SKM-1 treated with dmso at 0.1 percent for 144 hours (cell line): ENCODE measurements around the gene THAP10.
"Not testable (repeated sequence)": the region's sequence is repeated elsewhere in the genome, so short reads cannot be mapped to it uniquely, and the experiment has no call there.

Source experiments
- DNase-seq: peaks from one replicate; lab custom pipeline; 2025; ENCODE audit not compliant: unreplicated experiment; lab: John Stamatoyannopoulos, UW

The THAP10 gene

DNA sequence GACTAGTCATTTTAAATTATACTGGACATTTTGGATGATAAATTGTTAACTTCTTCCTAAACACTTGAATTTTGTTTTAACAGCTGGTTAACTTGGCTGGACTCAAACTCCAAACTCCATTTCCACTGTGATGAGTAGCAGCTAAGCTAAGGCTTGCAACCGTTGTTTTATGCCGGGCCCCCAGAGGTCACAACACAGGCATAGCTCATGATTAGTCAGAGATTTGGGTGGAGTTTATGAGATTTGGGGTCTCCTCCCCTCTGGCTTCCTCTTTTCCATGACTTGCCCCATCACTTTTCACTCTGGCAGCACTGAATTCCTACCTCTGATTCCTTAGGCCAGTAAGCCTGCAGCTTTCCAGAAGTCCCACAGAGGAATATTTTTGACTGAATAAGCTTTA is 12.8 kb downstream of the THAP10 start:
- no peak for DNase-seq

DNA sequence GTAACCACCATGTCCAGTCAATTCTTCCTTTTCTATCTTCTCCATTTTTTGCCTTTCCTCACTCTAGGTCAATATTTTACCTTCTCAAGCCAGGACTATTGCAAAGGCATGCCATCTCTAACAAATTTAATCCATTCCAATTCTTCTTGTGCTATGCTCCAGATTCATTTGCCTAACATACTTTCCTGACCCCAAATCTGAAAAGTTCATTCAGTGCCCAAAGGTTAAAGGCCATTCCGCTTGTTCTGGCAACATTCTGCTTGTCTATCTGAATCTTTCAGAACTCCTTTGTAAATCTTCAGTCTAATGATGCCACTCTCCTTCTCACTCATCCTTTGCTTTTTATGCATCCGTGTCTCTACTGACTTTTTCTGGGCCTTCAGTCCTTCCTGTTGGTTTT is 15.6 kb downstream of the THAP10 start:
- DNase-seq = no peak

DNA sequence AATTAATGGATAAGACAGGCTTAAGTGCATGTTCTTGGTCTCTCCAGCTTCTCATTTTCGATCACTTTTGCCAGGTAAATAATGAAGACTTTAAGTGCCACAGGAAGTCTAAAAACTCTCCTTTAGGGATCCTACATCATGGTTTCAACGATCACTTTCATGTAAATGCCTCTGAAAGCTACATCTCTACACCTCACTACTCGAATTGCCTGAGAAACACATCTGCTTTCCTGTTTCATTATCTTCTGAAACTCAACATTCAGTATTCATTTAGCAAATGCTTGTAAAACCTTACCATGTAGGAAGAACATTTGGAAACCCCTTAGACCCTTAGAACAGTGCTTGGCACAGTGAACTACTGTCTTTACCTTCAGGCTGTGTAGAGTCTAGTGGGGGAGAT is 16.2 kb downstream of the THAP10 start:
- DNase-seq = no peak

DNA sequence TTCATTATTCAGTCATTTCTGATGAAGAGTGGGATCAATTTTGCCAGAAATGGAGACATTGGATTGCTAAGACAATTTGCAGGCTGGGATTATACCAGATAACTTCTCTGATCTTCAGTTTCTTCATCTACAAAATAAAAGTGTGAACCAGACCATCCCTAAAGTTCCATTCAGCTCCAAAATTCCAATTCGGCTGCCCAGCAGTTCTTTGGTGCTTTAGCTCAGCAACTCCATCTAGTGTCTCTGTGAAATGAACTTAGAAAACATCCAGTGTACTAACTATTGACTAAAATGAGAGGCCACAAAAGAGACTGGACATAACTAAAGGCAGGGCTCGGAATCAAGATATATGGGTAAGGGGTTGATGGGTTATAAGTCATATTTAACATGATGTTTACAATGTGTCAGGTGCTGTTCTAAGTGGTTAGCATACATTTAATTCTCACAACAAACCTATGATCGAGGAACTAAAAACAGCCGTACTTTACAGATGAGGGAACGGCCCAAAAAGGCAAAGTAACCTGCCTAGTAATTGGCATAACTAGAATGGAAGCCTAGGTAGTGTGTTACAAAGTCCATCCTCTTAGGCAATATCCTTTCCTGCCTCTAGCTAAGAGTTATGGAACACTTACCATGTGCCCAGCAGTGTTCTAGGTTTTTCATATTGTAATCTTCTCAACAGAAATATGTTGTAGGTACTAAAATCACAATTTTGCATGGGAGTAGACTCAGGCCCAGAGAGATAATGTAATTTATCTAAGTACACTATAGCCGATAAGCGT is 17.0 kb downstream of the THAP10 start:
- no peak for DNase-seq

DNA sequence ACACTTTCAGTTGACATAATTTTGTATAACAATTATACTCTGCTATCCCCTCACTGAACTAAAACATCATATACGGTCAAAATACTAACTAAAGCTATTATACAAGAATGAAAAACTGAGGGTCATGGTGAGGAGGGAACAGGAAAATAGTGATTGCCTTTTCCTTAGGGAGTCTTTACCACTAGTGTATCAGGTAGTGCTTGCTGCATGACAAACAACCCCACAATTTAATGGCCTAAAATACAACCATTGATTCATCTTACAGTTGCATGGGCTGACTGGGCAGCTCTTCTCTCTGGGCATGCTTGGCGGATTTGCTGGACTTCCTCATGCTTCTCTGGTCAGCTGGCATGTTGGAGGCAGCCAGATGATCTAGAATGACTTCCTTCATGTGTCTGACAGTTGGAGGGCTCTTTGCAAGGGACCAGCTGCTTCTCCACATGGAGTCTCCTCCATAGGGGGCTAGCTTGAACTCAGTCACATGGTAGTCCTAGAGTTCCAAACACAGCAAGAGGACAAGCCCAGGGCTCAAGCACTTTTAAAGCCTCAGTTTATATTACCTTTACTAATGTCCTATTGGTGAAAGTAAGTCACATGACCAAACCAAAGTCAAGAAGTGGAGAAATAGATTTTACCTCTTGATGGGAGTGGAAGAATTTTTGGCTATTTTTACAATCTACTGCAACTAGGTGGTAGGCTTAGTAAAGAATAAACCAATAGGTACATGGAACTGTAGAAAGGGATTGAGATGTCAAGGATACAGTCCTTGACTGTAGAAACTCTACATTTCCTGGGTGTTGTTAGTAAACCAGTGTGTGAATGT is 18.8 kb downstream of the THAP10 start:
- DNase-seq = no peak

DNA sequence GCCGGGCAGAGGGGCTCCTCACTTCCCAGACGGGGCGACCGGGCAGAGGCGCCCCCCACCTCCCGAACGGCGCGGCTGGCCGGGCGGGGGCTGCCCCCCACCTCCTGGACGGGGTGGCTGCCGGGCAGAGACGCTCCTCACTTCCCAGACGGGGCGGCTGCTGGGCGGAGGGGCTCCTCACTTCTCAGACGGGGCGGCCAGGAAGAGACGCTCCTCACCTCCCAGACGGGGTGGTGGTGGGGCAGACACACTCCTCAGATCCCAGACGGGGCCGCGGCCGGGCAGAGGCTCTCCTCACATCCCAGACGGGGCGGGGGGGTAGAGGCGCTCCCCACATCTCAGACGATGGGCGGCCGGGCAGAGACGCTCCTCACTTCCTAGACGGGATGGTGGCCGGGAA is 20.7 kb downstream of the THAP10 start:
- not testable (repeated sequence) for DNase-seq

DNA sequence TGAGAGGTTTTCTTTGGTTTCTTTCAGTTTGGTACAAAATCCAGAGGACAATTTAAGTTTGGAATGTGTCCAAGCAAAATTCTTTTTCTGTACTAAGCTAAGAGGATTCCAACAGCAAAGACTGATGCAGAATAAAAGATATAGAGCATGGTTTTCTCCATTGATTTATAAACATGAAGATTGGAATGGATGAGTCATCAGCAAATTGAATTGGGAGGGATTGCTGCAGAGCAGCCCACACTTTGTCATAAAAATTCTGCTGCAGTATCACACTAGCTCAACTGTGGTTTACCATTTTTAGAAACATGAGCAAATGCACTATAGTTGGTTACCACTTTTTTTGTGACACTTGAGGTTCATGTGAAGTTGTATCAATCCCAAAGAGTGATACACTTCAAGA is 22.2 kb downstream of the THAP10 start:
- DNase-seq = no peak

DNA sequence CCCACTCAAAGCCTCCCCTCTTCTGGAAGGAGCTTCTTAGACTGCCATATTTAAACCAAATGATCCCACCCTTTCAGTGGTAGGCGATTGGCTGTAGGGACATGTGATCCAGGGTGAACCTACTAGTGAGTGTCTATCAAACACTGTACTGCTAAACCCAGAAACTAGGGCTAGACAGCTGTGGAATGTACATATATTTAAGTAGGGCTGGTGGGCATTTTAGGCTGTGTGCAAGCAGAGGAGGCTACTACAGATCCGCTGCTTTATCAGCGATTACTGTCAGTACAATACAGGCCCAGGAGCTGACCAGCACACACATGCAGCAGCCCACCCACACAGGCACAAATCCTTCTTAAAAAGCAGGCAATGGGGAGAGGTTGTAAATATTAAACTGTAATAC is 22.9 kb downstream of the THAP10 start:
- no peak for DNase-seq

DNA sequence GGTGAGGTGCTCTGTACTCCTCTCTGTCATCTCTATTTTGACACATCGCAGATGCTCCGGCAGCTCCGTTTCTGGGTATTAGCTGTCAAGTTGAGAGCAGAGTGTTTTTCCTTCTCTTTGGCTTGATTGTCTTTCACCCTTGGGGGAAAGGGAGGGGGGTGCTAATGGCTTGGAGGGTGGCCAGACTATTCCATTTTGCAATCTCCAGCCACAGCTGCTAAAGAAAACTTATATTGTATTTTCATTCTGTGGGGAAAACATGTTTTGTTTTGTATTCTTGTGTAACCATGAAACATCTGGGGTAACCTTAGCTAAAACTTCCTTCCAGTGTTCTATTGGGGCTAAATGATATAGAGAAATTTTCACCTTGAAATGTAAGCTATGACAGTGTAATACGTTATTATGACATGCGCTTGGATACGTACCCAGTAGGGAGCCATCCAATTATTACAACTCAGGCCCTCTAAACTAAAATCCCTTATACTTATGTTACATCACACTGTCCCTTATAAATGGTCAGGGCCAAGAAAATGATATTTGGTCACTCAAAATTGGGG is 24.2 kb downstream of the THAP10 start:
- DNase-seq = no peak

DNA sequence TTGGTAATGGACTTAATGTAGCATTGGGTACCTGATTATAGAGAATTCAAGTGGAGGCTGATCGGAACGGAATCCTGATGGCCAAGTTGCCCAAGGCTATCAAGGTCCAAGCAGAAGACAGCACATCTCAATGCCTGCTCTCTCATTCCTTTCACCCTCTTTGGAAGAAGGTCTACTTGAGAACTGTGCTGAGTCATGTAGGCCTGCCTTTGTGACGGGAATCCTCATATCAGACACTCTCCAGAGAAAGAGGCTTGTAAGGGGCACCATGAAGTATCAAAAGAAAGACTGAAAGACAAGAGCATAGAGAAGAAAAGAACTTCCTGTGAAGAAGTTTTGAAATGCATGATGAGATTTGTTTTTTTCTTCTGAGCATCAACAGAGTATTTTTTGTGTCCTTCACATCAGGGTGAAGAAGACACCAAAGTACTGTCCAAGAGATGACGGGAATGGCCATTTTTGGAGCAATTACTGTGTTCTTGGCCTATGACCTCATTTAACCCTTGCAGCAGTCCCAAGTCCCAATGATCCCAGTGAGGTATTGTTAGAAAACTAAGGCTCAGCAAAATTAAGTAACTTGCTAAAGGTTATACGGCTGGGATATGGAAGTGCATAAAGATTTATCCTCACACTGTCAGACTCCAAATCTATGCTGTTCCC is 25.1 kb downstream of the THAP10 start:
- no peak for DNase-seq

DNA sequence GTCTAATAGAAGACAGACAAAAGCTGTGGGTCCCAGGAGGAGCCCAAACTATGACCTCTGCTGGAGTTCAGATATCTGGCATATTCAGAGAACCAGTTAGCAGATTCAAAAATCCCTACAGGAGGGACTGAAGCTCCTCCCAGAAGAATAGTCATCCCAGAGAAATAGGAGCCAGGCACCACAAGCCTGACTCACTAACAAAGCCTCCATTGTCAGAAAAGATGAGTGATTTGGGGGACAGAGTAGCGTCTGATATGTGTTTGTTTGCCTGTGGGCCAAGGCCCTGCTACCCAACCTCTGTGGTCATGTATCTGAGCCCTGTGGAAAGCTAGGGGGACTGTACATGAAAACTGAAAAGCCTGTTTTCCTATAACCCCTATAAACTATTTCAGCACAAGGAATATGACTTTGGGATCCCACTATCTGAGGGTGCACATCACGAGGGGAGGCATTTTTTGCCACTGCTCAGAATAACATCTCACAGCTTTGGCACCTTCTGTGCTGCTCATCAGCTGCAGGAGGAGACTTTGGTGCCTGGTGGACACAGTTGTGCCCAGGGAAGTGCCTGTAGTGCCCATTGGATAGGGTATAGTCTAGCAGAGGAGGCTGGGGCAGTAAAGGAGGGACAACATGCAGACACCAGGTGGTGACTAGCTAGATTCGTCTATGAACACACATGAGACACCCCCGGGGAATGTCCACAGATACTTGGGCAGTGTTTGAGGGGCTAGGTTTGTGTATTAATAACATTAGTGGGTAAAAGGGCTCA is 28.6 kb downstream of the THAP10 start:
- DNase-seq = no peak

DNA sequence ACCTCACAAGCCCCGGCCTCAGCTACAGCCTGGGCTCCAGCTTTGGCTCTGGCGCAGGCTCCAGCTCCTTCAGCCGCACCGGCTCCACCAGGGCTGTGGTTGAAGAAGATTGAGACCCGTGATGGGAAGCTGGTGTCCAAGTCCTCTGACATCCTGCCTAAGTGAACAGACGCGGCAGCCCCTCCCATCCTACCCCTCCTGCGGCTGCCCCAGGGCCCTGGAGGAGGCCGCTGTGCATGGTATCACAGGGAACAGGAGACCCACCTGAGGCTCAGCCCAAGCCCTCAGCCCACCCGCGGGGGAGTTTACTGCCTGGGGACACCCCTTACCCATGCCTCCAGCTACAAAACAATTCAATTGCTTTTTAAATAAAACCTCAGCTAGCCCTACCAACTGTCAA is 32.2 kb downstream of the THAP10 start:
- DNase-seq = no peak

DNA sequence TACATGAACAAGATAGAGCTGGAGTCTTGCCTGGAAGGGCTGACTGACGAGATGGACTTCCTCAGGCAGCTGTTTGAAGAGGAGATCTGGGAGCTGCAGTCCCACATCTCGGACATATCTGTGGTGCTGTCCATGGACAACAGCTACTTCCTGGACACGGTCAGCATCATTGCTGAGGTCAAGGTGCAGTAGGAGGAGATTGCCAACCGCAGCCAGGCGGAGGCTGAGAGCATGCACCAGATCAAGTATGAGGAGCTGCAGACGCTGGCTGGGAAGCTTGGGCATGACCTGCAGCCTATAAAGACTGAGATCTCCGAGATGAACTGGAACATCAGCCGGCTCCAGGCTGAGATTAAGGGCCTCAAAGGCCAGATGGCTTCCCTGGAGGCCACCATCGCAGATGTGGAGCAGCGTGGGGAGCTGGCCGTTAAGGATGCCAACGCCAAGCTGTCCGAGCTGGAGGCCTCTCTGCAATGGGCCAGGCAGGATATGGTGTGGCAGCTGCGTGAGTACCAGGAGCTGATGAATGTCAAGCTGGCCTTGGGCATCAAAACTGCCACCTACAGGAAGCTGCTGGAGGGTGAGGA is 32.8 kb downstream of the THAP10 start:
- DNase-seq = no peak

DNA sequence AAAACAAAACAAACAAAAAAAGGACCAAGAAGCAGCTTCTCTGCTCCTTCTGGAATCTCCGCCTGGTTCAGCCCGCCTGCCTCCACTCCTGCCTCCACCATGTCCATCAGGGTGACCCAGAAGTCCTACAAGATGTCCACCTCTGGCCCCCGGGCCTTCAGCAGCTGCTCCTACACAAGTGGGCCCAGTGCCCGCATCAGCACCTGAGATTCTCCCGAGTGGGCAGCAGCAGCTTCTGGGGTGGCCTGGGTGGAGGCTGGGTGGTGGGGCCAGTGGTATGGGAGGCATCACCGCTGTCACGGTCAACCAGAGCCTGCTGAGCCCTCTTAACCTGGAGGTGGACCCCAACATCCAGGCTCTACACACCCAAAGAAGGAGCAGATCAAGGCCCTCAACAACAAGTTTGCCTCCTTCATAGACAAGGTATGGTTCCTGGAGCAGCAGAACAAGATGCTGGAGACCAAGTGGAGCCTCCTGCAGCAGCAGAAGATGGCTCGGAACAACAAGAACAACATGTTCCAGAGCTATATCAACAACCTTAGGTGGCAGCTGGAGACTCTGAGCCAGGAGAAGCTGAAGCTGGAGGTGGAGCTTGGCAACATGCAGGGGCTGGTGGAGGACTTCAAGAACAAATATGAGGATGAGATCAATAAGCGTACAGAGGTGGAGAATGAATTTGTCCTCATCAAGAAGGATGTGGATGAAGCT is 33.5 kb downstream of the THAP10 start:
- not testable (repeated sequence) for DNase-seq

DNA sequence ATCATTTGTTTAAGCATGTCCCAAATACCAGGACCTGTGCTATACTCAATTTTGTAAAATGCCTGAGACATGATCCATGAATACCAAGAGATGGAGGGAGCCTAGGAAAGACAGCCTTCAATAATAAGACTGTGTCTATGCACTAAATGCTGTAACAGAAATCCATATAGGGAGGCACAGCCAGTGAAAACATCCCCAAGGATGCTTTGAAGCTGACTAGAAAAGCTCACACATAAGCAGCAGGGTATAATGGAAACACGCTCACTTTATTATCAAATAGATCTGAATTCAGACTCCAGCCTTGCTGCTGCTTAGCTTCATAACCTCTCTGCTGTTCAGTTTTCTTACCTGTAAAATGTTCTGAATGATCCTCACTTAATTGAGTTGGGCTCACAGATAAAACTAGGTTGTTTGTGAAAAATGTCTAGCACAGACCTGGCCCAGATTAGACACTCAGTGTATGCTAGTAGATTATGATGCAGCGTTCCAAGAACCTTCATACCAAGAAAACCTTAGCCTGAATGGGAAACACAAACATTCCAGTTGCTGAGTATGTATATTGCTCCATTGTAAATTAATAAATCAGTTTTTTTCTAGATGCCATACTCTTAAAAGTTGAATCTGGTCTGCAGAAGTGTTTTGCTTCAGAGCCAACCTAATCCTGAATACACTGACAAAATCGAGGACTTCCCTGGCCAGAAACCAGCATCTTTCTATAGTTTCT is 34.5 kb downstream of the THAP10 start:
- no peak for DNase-seq

DNA sequence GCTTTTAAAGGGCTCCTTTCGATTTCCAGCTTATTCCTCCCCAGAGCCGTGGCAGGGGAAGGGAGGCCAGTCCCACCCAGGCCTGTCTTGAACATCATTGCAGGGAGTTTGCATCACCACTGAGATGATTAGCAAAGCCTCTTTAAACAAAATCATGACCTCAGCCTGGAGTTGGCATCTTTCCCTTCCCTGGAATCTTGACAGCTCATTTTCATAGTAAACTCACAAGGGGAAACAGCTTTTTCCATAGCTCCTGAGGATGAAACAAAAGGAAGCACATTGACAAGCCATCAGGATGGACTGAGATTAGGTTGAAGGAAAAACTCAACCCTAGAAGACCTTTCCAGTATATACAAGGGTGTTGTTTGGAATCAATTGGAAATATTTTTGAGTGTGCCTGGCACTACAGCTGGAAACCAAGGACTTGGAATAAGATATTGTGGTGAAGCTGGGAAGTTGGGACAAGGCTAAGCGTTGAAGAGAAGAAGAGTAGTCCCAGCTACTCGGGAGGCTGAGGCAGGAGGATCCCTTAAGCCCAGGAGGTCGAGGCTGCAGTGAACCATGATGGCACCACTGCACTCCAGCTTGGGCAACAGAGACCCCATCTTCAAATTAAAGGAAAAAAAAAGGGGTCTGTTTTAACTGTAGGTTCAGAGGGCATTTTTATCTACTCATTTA is 35.2 kb downstream of the THAP10 start:
- DNase-seq = no peak

DNA sequence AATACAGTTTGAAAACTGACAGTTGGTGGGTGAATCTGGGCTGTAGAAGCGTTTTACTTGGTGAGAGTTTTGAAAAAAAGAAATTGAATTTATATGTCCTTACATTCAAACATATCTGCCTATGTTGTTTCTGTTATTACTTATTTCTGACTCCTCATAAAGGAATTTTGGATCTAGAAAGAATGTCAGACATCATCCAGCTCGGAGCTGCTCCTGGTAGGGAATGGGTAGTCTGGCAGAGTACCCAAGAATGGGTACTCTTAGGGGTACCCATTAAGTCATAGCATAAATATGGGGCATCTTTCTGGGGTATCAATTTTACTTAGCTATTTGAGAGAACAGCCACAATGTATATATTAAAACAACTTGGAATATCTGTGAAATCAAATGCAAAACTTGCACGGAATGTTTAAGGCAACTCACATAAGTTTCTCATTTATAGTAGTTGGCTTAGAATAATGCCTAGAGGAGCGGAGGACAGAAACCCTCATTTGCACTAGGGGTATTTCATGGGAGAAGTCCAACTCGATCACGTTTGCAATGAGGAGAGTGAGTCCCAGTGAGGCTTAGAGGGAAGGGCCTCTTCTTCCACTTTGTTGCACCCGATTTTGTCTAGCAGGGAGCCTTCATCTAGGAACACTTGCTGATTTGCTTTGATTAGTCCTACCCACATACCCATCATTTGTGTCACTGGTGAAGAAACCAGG is 35.9 kb downstream of the THAP10 start:
- DNase-seq = no peak

DNA sequence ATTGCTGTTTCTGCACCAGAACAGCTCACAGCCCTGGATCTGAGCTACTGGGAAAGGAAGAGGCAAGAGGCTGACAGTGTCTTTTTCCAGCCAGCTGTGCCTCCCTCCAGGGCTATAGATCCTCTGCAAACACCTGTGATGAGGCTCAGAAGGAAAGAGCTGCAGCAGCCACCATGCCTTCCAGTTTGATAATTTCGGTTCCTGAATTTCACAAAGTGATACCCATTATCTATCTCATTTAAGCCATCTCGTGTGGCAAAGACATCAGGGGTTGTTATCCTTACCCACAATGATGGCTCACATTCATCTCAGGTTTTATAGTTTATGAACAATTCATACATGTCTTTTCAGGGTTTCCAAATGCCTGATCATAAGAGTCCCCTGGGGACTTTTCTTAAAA is 36.5 kb downstream of the THAP10 start:
- no peak for DNase-seq
